SIG-M5 treated with dmso at 0.1 percent for 504 hours (cell line): ENCODE results near the gene TGM2.

Source experiments
- DNase-seq: peaks from one replicate; lab custom pipeline; 2025; ENCODE audit not compliant: unreplicated experiment; lab: John Stamatoyannopoulos, UW

Gene TGM2

DNA sequence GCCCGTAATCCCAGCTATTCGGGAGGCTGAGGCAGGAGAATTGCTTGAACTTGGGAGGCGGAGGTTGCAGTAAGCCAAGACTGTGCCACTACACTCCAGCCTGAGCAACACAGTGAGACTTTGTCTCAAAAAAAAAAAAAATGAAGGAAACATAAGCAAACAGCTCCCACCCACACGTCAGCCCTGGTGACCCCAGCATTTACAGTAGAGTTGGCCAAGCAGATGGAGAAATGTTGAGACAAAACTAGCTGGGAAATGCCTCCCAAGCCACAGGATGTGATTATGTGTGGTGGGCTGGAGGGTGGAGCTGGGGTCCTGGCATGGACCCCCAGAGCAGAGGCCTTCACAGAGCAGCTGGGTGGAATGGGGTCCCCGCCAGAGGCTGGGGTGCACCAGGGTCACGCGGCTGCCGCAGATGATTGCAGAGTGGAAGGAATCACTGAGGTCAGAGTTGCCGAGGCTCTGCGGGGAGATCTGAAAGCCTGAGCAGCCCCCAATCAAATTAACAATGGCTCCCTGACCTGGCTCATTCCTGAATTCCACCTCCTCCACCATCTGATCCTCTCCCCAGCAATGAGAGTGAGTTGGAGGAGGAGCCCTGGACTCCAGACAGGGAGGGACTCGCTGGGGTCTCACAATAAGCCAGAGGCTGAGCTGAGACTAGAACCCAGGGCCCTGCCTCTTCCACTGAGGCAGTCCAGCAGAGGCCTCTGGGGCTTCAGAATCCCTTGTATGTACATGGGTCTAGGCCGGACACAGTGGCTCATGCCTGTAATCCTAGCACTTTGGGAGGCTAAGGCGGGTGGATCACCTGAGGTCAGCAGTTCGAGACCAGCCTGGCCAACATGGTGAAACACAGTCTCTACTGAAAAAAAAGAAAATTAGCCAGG is 34.7 kb upstream of the TGM2 start:
- DNase-seq: no peak

GRCh38 chr20:38198238-38198861 is 33.3 kb upstream of the TGM2 start:
- no peak for DNase-seq

DNA sequence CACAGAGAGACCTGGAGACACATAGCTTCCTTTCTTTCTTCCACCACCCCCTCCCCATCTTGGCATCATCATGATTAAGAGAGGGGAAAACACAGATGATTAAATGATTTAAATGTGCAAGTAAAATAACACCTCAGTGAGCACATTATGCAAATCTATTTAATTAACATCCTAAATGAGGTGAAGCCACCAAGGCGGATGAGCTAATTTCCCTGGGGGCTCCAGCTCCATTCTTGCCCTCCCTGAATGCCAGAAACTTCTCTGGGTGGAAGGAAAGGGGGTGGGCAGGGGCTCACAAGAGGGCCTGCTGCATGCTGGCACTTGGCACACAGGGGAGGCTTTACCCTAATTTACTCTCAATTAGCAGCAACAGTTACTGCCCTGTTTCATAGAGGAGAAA is 32.5 kb upstream of the TGM2 start:
- DNase-seq: no peak

DNA sequence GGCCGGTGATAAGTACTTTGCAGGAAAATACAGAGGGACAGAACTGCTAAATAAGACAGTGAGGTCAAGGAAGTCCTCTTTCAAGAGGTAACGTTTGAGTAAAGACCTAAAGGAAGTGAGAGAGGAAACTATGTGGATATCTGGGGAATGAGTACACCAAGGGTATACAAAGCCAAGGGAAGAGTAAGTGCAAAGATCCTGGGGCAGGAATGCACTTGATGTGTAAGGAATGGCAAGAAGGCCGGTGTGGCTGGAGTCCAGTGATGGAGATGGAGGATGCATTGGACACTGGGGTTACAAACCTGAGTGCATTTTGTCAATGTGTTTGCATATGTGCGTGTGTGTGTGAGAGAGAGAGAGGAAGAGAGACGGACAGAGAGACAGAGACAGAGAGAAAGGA is 32.1 kb upstream of the TGM2 start:
- DNase-seq: no peak

DNA sequence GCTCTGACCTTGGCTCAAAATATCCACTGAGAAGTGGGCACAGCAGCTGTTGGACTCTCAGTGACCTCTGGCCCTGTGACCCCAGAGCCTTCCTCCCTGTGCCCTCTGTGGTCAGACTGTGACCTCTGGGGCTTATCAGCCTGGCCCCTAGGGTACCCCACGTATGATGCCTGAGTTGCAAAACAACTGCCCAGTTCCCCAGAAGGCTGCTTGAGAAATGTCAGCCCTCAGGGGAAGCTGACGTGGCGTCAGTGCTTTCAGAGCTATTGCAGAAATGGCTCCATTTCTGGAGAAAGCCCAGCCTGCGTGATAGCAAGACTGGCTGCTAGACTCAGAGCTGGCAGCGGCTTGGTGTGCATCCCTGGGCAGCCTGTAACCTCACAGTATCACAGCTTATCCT is 31.5 kb upstream of the TGM2 start:
- peak; percentile 86 for DNase-seq

- DNase-seq: no peak
These were observed 31.0 kb upstream of the TGM2 start for GRCh38 chr20:38196076-38196475.

DNA sequence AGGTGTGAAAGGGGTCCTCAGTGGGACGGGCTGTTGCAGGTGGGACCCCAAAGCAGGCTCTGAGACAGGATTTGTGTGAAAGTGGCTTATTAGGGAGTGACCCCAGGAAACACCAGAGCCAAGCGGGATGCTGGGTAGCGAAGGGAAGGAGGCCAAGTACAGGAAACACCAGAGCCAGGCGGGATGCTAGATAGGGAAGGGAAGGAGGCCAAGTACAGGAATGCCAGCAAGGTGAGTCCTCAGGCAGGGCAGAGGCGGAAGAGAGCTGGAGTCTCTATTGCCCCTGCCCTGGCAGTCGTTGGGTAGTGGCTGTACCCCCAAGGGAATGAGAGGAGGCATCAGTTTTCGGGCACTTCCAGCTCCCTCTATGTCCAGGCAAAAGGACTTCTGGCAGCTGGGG is 30.5 kb upstream of the TGM2 start:
- DNase-seq: no peak

DNA sequence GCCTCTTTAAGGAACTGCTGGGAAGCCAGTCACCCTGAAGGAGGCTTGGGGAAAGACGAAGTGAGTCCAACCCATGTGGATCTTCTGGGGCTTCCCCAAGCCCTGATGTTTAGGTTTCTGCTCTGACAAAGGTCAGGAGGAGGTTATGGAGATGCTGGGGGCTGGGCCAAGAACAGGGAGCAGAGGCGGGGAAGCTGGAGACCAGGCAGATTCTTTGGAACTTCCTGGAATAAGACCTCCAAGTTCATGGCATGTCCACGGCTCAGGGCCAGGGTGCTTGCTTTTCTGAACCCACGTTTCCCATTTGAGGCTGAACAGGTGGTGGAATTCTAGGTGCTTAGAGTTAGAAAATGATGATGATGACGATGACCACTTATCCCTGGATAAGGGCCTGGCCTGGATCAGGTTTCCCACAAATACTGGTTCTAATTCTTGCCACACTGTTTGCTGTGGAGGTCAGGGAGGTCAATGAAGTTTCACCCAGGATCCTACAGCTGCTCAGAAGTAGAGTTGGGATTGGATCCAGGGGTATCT is 30.0 kb upstream of the TGM2 start:
- no peak for DNase-seq

DNA sequence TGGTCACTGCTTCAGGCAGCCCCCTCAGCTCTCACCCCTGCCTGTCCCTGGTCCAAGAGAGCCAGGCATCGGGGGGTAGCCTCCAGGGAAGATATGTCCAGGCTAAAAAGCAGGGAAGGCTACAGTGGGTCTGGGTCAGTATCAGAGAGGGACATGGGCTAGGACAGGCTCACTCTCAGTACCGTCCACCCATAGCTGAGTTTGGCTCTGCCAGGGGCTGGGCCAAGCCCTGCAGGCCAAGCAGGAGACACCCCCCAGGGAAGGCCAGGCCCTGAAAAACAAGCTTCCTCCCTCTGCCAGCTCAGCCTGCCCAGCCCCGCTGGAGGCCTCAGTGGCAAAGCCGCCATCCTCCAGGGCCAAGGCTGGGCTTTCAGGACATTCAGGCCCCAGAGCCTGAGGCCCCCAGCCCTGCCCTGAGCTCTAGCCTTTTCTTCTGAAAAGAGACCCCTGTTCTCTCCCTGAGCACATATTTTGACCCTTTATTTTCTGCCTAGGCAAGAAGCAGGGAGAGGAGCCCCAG is 28.6 kb upstream of the TGM2 start:
- no peak for DNase-seq

DNA sequence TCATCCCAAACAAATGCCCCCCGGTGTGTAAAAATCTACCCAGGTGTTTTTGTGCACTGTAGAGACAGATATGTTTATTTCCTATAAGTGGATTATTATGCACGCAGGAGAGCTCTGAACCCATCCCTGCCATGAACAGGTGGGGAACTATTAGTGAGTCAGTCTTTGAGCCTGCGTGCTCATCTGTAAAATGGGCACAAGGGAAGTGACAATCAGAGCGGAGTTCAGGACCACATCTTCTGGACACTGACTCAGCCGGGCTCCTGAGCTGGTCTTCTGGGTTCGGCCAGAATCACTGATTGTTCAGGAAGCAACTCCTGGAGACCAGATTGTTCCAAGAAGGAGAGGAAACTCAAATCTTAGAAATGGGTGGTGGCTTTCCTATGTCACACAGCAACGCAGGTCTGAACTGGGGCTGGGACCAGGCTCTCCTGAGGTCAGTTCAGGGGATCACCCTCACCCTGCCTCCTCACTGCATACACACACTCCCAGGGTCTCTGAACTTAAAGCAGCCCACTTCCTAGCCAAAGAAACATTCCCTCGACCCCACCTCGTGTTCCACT is 27.3 kb upstream of the TGM2 start:
- no peak for DNase-seq

GRCh38 chr20:38191654-38192053 is 26.6 kb upstream of the TGM2 start:
- no peak for DNase-seq

- DNase-seq: no peak
These were observed 25.9 kb upstream of the TGM2 start for GRCh38 chr20:38190936-38191371.

GRCh38 chr20:38190166-38190565 is 25.1 kb upstream of the TGM2 start:
- no peak for DNase-seq

- DNase-seq: peak; percentile 15
These were observed 22.4 kb upstream of the TGM2 start for GRCh38 chr20:38187517-38187916.

DNA sequence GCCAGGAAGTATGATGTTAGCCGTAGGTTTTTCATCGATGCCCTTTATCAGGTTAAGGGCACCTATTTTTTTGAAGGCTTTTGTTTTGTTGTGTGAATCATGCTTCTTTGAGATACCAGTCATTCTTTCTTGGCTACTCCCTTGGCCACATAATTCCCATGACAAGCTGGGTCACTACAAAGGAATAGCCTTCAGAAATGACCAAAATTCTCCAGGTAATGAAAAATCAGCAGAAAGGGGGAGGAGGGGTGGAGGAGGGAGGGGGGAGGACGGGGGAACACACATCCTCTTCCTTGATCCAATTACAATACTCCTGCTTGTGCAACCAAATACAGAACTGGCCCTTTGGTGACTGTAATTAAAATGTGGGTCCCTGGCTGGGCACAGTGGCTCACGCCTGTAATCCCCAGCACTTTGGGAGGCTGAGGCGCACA is 21.7 kb upstream of the TGM2 start:
- no peak for DNase-seq

DNA sequence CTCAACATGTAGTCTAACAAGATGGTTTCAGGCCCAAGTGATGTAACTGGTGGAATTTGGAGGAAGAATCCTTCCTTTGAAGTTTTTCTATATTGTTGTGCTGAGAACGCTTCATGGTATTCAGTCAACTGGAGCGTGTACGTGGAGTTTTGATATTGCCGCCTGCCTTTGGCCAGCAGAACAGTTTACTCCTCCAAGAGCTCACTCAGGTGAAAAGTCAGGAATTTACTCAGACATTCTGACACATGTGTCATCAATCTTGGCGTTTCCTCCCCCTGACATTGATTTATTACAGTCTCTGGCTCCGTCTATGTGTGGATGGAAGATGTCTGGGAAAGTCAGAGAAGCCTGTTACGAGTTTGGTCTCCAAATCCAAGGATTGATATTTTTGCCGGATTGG is 19.0 kb upstream of the TGM2 start:
- no peak for DNase-seq

GRCh38 chr20:38181971-38182370 is 16.9 kb upstream of the TGM2 start:
- no peak for DNase-seq

GRCh38 chr20:38181207-38181801 is 16.2 kb upstream of the TGM2 start:
- DNase-seq: no peak

DNA sequence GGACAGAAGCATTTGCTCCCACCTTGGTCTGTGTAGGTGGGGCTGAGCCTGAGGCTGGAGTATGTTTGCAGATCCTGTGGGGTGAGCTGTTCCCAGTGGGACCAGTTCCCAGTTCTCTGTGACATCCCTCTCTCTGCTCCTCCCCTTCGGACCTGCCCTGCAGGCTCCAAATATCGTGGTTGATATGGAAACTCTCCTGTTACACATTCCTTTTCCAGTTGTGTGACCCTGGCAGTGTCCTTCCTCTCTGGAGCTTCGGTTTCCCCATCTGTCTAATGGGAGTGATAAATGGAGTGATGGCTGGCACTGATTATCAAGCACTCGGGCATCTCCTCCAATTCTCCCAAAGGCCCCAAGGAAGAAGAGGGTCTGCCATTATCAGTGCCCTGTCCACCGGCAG is 15.7 kb upstream of the TGM2 start:
- no peak for DNase-seq

GRCh38 chr20:38179846-38180245 is 14.8 kb upstream of the TGM2 start:
- DNase-seq: no peak

DNA sequence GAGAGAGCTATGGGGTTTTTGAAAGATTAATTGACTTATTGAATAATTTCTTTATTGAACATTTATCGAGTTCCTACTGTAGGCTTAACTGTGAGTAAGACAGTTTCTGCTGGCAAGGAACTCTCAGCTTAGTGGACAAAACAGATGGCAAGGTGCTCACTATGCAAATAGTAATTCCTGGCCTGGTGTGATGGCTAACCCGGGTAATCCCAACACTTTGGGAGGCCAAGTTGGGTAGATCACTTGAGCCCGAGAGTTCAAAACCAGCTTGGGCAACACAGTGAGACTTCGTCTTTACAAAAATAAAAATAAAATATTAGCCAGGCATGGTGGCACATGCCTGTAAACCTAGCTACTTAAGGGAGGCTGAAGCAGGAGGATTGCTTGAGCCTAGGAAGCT is 13.5 kb upstream of the TGM2 start:
- DNase-seq: no peak
